GM19193 (cell line): Measurements from ENCODE around the gene EIF2D.

Source experiments
- POLR2A ChIP-seq: IDR thresholded peaks from 4 replicates; pipeline ENCODE4 v1.6.1; 2011; ENCODE audit not compliant: insufficient read depth, insufficient read length; ENCODE audit errors: extremely low read depth

The EIF2D gene

GRCh38 chr1:206647224-206647623, 35.0 kb upstream of the EIF2D start:
- TF ChIP-seq POLR2A: no peak

GRCh38 chr1:206646504-206646903, 34.2 kb upstream of the EIF2D start:
- no peak for TF ChIP-seq POLR2A

GRCh38 chr1:206643118-206643698, 30.9 kb upstream of the EIF2D start:
- no peak for TF ChIP-seq POLR2A

GRCh38 chr1:206637605-206638004, 25.3 kb upstream of the EIF2D start:
- no peak for TF ChIP-seq POLR2A

GRCh38 chr1:206636671-206637070, 24.4 kb upstream of the EIF2D start:
- TF ChIP-seq POLR2A: no peak

- TF ChIP-seq POLR2A: no peak
These were observed 23.7 kb upstream of the EIF2D start for GRCh38 chr1:206635978-206636345.

- TF ChIP-seq POLR2A: peak; percentile 81
These were observed 23.1 kb upstream of the EIF2D start, which contains the start of gene DYRK3 for GRCh38 chr1:206635080-206635977. Gene DYRK3, plus strand, starts transcription at chr1:206635536. Its CDS starts 168 bp downstream, at chr1:206635704.

GRCh38 chr1:206634365-206635079, 22.3 kb upstream of the EIF2D start:
- TF ChIP-seq POLR2A: no peak

- no peak for TF ChIP-seq POLR2A
These were observed 21.4 kb upstream of the EIF2D start for GRCh38 chr1:206633708-206634121.

GRCh38 chr1:206631085-206631509, 18.8 kb upstream of the EIF2D start:
- no peak for TF ChIP-seq POLR2A

GRCh38 chr1:206628916-206629315, 16.7 kb upstream of the EIF2D start:
- no peak for TF ChIP-seq POLR2A

- no peak for TF ChIP-seq POLR2A
These were observed 2.9 kb downstream of the EIF2D start for GRCh38 chr1:206609229-206609991.

GRCh38 chr1:206608108-206608698, 4.1 kb downstream of the EIF2D start:
- TF ChIP-seq POLR2A: no peak

- no peak for TF ChIP-seq POLR2A
These were observed 5.4 kb downstream of the EIF2D start for GRCh38 chr1:206606867-206607266.
